Measurements from ENCODE around the gene SMOC2. TPM values are rescaled to one million over a fixed set of nuclear protein-coding genes. Genes with fewer than 3 reads are reported as not detected.

SMOC2 gene
- total RNA-seq, 3 donors from 2014 or later (not counting 1 experiment from before 2014, with no cell fraction given), result not detected

- Mint-ChIP-seq H3K27ac (no peak overlapping the region), H3K9me3 (no peaks in the 10 kb centered on the region), H3K27me3 (ENCODE audit: low read depth in 2 of 2) (peaks cover 10 to 25% of the 10 kb centered on the region in 2 donors), H3K36me3 (no peaks in the 10 kb centered on the region), H3K4me3 (no peak overlapping the region), H3K4me1 (peaks cover 8 to 15% of the 10 kb centered on the region in 2 donors)
- Histone ChIP-seq H3K27me3 (ENCODE audit: control insufficient read depth, insufficient read depth, low read length) (no peaks in the 10 kb centered on the region), H3K4me3 (ENCODE audit: low read length) (no peak overlapping the region), H3K27ac (ENCODE audit: low read length) (no peak overlapping the region), H3K36me3 (ENCODE audit: control insufficient read depth, insufficient read depth, low read length) (no peaks in the 10 kb centered on the region), H3K9me3 (ENCODE audit: control insufficient read depth, insufficient read depth, low read length) (no peaks in the 10 kb centered on the region), H3K4me1 (ENCODE audit: control insufficient read depth, insufficient read depth, low read length) (no peaks in the 10 kb centered on the region)
- DNase-seq (no peak), ATAC-seq (no peak)
- no peak for TF ChIP-seq CTCF (IDR thresholded peaks at IDR 0.05)
- 83% methylated on average over 5 of the region's 5 CpGs for WGBS (ENCODE audit: insufficient coverage)
- intact Hi-C loops (cut with micrococcal nuclease), result no loop called here
Observed at GRCh38 chr6:168641446-168641845, 200.5 kb downstream of the SMOC2 start.

- peaks cover 0 to under 1% of the 10 kb centered on the region in 2 donors for H3K4me1 Mint-ChIP-seq
- intact Hi-C loops (cut with micrococcal nuclease), result no loop called here
- Histone ChIP-seq H3K4me3 (ENCODE audit: low read length) (no peak overlapping the region), H3K27ac (ENCODE audit: low read length) (no peak overlapping the region), H3K27me3 (ENCODE audit: control insufficient read depth, insufficient read depth, low read length) (no peaks in the 10 kb centered on the region), H3K9me3 (ENCODE audit: control insufficient read depth, insufficient read depth, low read length) (no peaks in the 10 kb centered on the region), H3K4me1 (ENCODE audit: control insufficient read depth, insufficient read depth, low read length) (no peaks in the 10 kb centered on the region), H3K36me3 (ENCODE audit: control insufficient read depth, insufficient read depth, low read length) (no peaks in the 10 kb centered on the region)
- no peaks in the 10 kb centered on the region for H3K36me3 Mint-ChIP-seq
- WGBS (ENCODE audit: insufficient coverage), result 85% methylated on average over 10 of the region's 10 CpGs
- TF ChIP-seq CTCF (IDR thresholded peaks at IDR 0.05), result no peak
- DNase-seq, result no peak
- peaks cover 10 to 31% of the 10 kb centered on the region in 2 donors for H3K27me3 Mint-ChIP-seq (ENCODE audit: low read depth in 2 of 2)
- no peak overlapping the region for H3K27ac Mint-ChIP-seq
- no peak overlapping the region for H3K4me3 Mint-ChIP-seq
- no peaks in the 10 kb centered on the region for H3K9me3 Mint-ChIP-seq
- ATAC-seq, result no peak
Observed at GRCh38 chr6:168643401-168643800, 202.4 kb downstream of the SMOC2 start.

- H3K4me3 Mint-ChIP-seq, result no peak overlapping the region
- H3K9me3 Mint-ChIP-seq, result no peaks in the 10 kb centered on the region
- no peaks in the 10 kb centered on the region for H3K9me3 ChIP-seq (ENCODE audit: control insufficient read depth, insufficient read depth, low read length)
- 78% methylated on average over 9 of the region's 9 CpGs for WGBS (ENCODE audit: insufficient coverage)
- no peaks in the 10 kb centered on the region for H3K4me1 ChIP-seq (ENCODE audit: control insufficient read depth, insufficient read depth, low read length)
- no peak overlapping the region for H3K27ac ChIP-seq (ENCODE audit: low read length)
- peaks cover 16 to 28% of the 10 kb centered on the region in 2 donors for H3K27me3 Mint-ChIP-seq (ENCODE audit: low read depth in 2 of 2)
- no peaks in the 10 kb centered on the region for H3K36me3 ChIP-seq (ENCODE audit: control insufficient read depth, insufficient read depth, low read length)
- H3K4me1 Mint-ChIP-seq, result peaks cover 0 to 4% of the 10 kb centered on the region in 2 donors
- ATAC-seq (no peak), DNase-seq (no peak)
- H3K27ac Mint-ChIP-seq, result no peak overlapping the region
- H3K4me3 ChIP-seq (ENCODE audit: low read length), result no peak overlapping the region
- no peaks in the 10 kb centered on the region for H3K27me3 ChIP-seq (ENCODE audit: control insufficient read depth, insufficient read depth, low read length)
- no peak for TF ChIP-seq CTCF (IDR thresholded peaks at IDR 0.05)
- intact Hi-C loops (cut with micrococcal nuclease), result no loop called here
- no peaks in the 10 kb centered on the region for H3K36me3 Mint-ChIP-seq
Observed at GRCh38 chr6:168645326-168645725, 204.3 kb downstream of the SMOC2 start.

GRCh38 chr6:168647271-168647670, 206.3 kb downstream of the SMOC2 start:
- intact Hi-C loops (cut with micrococcal nuclease), result no loop called here
- Mint-ChIP-seq H3K4me1 (peaks cover 0 to 4% of the 10 kb centered on the region in 2 donors), H3K9me3 (no peaks in the 10 kb centered on the region), H3K4me3 (no peak overlapping the region), H3K36me3 (no peaks in the 10 kb centered on the region), H3K27ac (no peak overlapping the region), H3K27me3 (ENCODE audit: low read depth in 2 of 2) (peaks cover 12 to 24% of the 10 kb centered on the region in 2 donors)
- no peaks in the 10 kb centered on the region for H3K9me3 ChIP-seq (ENCODE audit: control insufficient read depth, insufficient read depth, low read length)
- ATAC-seq, result no peak
- no peaks in the 10 kb centered on the region for H3K27me3 ChIP-seq (ENCODE audit: control insufficient read depth, insufficient read depth, low read length)
- no peak for TF ChIP-seq CTCF (IDR thresholded peaks at IDR 0.05)
- no peak overlapping the region for H3K4me3 ChIP-seq (ENCODE audit: low read length)
- H3K36me3 ChIP-seq (ENCODE audit: control insufficient read depth, insufficient read depth, low read length), result no peaks in the 10 kb centered on the region
- no peak overlapping the region for H3K27ac ChIP-seq (ENCODE audit: low read length)
- no peaks in the 10 kb centered on the region for H3K4me1 ChIP-seq (ENCODE audit: control insufficient read depth, insufficient read depth, low read length)
- DNase-seq, result no peak
- WGBS (ENCODE audit: insufficient coverage), result 72% methylated on average over 14 of the region's 14 CpGs
